HepG2 (cell line): ENCODE data around the gene CLEC20A. TPM values are rescaled to one million over a fixed set of nuclear protein-coding genes. Genes with fewer than 3 reads are reported as not detected.

ENCODE experiments used
- E2F5 ChIP-seq: sonication (generic); formaldehyde crosslinking; conservative IDR thresholded peaks from 2 replicates; pipeline ENCODE4 v1.4.0; 2020; ENCODE audit warnings: missing genetic modification reagents
- HBP1 ChIP-seq: IDR thresholded peaks from 2 replicates; pipeline ENCODE4 v1.6.1; 2016; ENCODE audit warnings: low read depth, control low read depth
- IRF1 ChIP-seq: sonication (generic); formaldehyde crosslinking; IDR thresholded peaks from 2 replicates; pipeline ENCODE4 v1.4.0; 2020; ENCODE audit warnings: low read depth, mild to moderate bottlenecking, missing genetic modification reagents
- KLF15 ChIP-seq: sonication (generic); formaldehyde crosslinking; IDR thresholded peaks from 2 replicates; pipeline ENCODE4 v1.8.1; 2023; ENCODE audit warnings: borderline replicate concordance, mild to moderate bottlenecking, inconsistent platforms, missing genetic modification reagents, mixed read lengths
- NFKBIZ ChIP-seq: IDR thresholded peaks from 2 replicates; pipeline ENCODE4 v1.6.1; 2018; ENCODE audit warnings: missing genetic modification reagents, missing compliant biosample characterization
- RARG ChIP-seq: sonication (generic); formaldehyde crosslinking; IDR thresholded peaks from 2 replicates; pipeline ENCODE4 v1.4.0; 2020; ENCODE audit warnings: low read depth, mild to moderate bottlenecking, missing genetic modification reagents
- SKI ChIP-seq: fragments of 450-650 bp; IDR thresholded peaks from one replicate; pipeline ENCODE4 v1.6.1; 2018; ENCODE audit warnings: mild to moderate bottlenecking; ENCODE audit not compliant: partially characterized antibody
- SNAPC4 ChIP-seq: sonication (generic); formaldehyde crosslinking; IDR thresholded peaks from 2 replicates; pipeline ENCODE4 v1.4.0; 2020; ENCODE audit warnings: mild to moderate bottlenecking, missing genetic modification reagents
- SRSF1 ChIP-seq: fragments of 200-400 bp; formaldehyde crosslinking; optimal IDR thresholded peaks from 2 replicates; pipeline ENCODE3; 2017; ENCODE audit warnings: mild to moderate bottlenecking, low read depth, low read length, moderate library complexity
- ZNF282 ChIP-seq: fragments of 450-650 bp; IDR thresholded peaks from 2 replicates; pipeline ENCODE4 v1.6.1; 2018; ENCODE audit not compliant: partially characterized antibody
- ZNF616 ChIP-seq: sonication (generic); formaldehyde crosslinking; IDR thresholded peaks from 2 replicates; pipeline ENCODE4 v1.5.0; 2020; ENCODE audit warnings: low read depth, mild to moderate bottlenecking, missing genetic modification reagents
- ZNF816 ChIP-seq: sonication (generic); formaldehyde crosslinking; IDR thresholded peaks from 2 replicates; pipeline ENCODE4 v1.8.0; 2022; ENCODE audit warnings: missing genetic modification reagents, mild to moderate bottlenecking, borderline replicate concordance
- ZNF883 ChIP-seq: sonication (generic); formaldehyde crosslinking; IDR thresholded peaks from 2 replicates; pipeline ENCODE4 v1.5.1; 2020; ENCODE audit warnings: mild to moderate bottlenecking, missing genetic modification reagents; ENCODE audit errors: not compliant biosample characterization
- ZSCAN31 ChIP-seq: sonication (generic); formaldehyde crosslinking; IDR thresholded peaks from 2 replicates; pipeline ENCODE4 v1.5.0; 2020; ENCODE audit warnings: low read depth, mild to moderate bottlenecking, missing genetic modification reagents
- polyA plus RNA-seq, 8 experiments: library from polyadenylated mRNA; depleted of rRNA in 3 of 8; stranded (reverse) in 7 of 8; unstranded in 1 of 8; fragments of >200 nt; fragmentation: Illumina TruSeq in 4 of 8; extraction: Trizol in 4 of 8; gene quantifications; 2 replicates each; pipeline versions ENCODE4 v1.2.1 to v1.2.3, GENCODE V29; 2011 to 2016; ENCODE audit warnings: low read depth in 4 of 8, missing spikeins in 1 of 8, mixed read lengths in 1 of 8; ENCODE audit not compliant: insufficient read depth in 1 of 8
- total RNA-seq, 5 experiments: library from RNA; depleted of rRNA; stranded (reverse); fragments of >200 nt; fragmentation: Illumina TruSeq; extraction: Trizol; gene quantifications; 2 replicates each; pipeline ENCODE4 v1.2.3, GENCODE V29; 2016; ENCODE audit warnings: low read depth in 1 of 5

The CLEC20A gene
- total and polyA plus RNA-seq, 2 of the 13 experiments (the other 11 are each of a cell fraction or from before 2014, with no cell fraction given): not detected

GRCh38 chr1:178542554-178543289 is 46.0 kb upstream of the CLEC20A start (continued):
- TF ChIP-seq SKI (no peak), ZNF616 (CRISPR knock-in tag) (no peak; the same call in 1 of the 2 replicates), ZNF883 (CRISPR knock-in tag) (peak; percentile 6), HBP1 (CRISPR knock-in tag) (no peak), KLF15 (CRISPR knock-in tag) (no peak), NFKBIZ (no peak), ZSCAN31 (0 out of 2 replicates have a peak, but pooled peaks have one; percentile 63), RARG (CRISPR knock-in tag) (no peak), IRF1 (CRISPR knock-in tag) (no peak), ZNF282 (no peak), E2F5 (CRISPR knock-in tag) (no peak), ZNF816 (CRISPR knock-in tag) (no peak), SRSF1 (no peak), SNAPC4 (peak; percentile 25; the same call in 1 of the 2 replicates)
